ENCODE results near the gene DGKK.

DGKK gene

GRCh38 chrX:50495616-50496015, 25.0 kb upstream of the DGKK start (continued):
- TF ChIP-seq, protein P1, sequence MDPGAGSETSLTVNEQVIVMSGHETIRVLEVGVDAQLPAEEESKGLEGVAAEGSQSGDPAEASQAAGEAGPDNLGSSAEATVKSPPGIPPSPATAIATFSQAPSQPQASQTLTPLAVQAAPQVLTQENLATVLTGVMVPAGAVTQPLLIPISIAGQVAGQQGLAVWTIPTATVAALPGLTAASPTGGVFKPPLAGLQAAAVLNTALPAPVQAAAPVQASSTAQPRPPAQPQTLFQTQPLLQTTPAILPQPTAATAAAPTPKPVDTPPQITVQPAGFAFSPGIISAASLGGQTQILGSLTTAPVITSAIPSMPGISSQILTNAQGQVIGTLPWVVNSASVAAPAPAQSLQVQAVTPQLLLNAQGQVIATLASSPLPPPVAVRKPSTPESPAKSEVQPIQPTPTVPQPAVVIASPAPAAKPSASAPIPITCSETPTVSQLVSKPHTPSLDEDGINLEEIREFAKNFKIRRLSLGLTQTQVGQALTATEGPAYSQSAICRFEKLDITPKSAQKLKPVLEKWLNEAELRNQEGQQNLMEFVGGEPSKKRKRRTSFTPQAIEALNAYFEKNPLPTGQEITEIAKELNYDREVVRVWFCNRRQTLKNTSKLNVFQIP (CRISPR knock-in tag; IDR thresholded peaks at IDR 0.05; ENCODE audit: borderline replicate concordance, low read depth), result no peak
- TF ChIP-seq CSRNP3 (CRISPR knock-in tag; IDR thresholded peaks at IDR 0.05), result no peak
- TF ChIP-seq, protein P2, sequence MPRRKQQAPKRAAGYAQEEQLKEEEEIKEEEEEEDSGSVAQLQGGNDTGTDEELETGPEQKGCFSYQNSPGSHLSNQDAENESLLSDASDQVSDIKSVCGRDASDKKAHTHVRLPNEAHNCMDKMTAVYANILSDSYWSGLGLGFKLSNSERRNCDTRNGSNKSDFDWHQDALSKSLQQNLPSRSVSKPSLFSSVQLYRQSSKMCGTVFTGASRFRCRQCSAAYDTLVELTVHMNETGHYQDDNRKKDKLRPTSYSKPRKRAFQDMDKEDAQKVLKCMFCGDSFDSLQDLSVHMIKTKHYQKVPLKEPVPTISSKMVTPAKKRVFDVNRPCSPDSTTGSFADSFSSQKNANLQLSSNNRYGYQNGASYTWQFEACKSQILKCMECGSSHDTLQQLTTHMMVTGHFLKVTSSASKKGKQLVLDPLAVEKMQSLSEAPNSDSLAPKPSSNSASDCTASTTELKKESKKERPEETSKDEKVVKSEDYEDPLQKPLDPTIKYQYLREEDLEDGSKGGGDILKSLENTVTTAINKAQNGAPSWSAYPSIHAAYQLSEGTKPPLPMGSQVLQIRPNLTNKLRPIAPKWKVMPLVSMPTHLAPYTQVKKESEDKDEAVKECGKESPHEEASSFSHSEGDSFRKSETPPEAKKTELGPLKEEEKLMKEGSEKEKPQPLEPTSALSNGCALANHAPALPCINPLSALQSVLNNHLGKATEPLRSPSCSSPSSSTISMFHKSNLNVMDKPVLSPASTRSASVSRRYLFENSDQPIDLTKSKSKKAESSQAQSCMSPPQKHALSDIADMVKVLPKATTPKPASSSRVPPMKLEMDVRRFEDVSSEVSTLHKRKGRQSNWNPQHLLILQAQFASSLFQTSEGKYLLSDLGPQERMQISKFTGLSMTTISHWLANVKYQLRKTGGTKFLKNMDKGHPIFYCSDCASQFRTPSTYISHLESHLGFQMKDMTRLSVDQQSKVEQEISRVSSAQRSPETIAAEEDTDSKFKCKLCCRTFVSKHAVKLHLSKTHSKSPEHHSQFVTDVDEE (CRISPR knock-in tag; IDR thresholded peaks at IDR 0.05), result no peak
- no peak for TF ChIP-seq ESRRG (CRISPR knock-in tag; IDR thresholded peaks at IDR 0.05)

DNA sequence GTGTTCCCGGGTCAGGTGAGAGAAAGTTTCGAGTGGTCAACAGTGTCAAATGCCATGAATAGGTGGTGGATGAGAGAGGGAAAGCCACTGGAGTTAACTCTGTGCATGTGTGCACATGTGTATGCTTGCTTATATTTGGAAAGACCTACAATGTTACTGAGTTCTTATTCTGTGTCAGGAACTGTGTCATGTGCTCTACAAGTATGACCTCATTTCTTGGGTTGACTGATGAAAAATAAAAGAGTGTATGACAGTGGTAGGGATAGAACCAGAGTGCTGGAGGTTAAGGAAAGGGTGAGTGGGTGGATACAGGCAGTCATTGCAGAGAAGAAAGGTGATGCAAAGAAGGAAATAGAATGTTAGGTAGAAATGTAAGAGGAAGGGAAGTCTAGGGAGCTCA, 22.1 kb upstream of the DGKK start:
- ATAC-seq, result no peak

GRCh38 chrX:50484662-50485061, 14.0 kb upstream of the DGKK start:
- ATAC-seq, result no peak
- TF ChIP-seq ZFP30 (CRISPR knock-in tag; IDR thresholded peaks at IDR 0.05), result no peak
- TF ChIP-seq ARNTL (CRISPR knock-in tag; IDR thresholded peaks at IDR 0.05; ENCODE audit: borderline replicate concordance, low read depth), result no peak
- TF ChIP-seq, protein P2 (CRISPR knock-in tag; IDR thresholded peaks at IDR 0.05), result no peak
- no peak for TF ChIP-seq ZNF565 (CRISPR knock-in tag; conservative IDR thresholded peaks at IDR 0.05; ENCODE audit: low read depth)
- no peak for TF ChIP-seq ISL1 (CRISPR knock-in tag; IDR thresholded peaks at IDR 0.05)
- TF ChIP-seq GLIS3 (CRISPR knock-in tag; IDR thresholded peaks at IDR 0.05), result no peak
- no peak for TF ChIP-seq SNAI2 (CRISPR knock-in tag; IDR thresholded peaks at IDR 0.05)
- TF ChIP-seq ZNF70 (CRISPR knock-in tag; IDR thresholded peaks at IDR 0.05), result no peak
- TF ChIP-seq CSRNP3 (CRISPR knock-in tag; IDR thresholded peaks at IDR 0.05), result no peak
- no peak for TF ChIP-seq TCF4 (CRISPR knock-in tag; IDR thresholded peaks at IDR 0.05; ENCODE audit: borderline replicate concordance)

More for the DNA sequence above, 22.1 kb upstream of the DGKK start:
- TF ChIP-seq ZNF70 (CRISPR knock-in tag; IDR thresholded peaks at IDR 0.05) (no peak), TOX (CRISPR knock-in tag; IDR thresholded peaks at IDR 0.05; ENCODE audit: borderline replicate concordance) (no peak), SNAI2 (CRISPR knock-in tag; IDR thresholded peaks at IDR 0.05) (no peak), BACH2 (CRISPR knock-in tag; IDR thresholded peaks at IDR 0.05; ENCODE audit: borderline replicate concordance) (no peak), ZC3H10 (CRISPR knock-in tag; IDR thresholded peaks at IDR 0.05) (no peak), CSRNP3 (CRISPR knock-in tag; IDR thresholded peaks at IDR 0.05) (no peak), TCF4 (CRISPR knock-in tag; IDR thresholded peaks at IDR 0.05; ENCODE audit: borderline replicate concordance) (no peak), ESRRG (CRISPR knock-in tag; IDR thresholded peaks at IDR 0.05) (no peak), GLIS3 (CRISPR knock-in tag; IDR thresholded peaks at IDR 0.05) (no peak)
- TF ChIP-seq, protein P1 (CRISPR knock-in tag; IDR thresholded peaks at IDR 0.05; ENCODE audit: borderline replicate concordance, low read depth), result no peak
- TF ChIP-seq, protein P2 (CRISPR knock-in tag; IDR thresholded peaks at IDR 0.05), result no peak

All from SK-N-SH treated with all-trans-retinoic acid at 6 μM for 48 hours (cell line).